Stimulated activated CD8-positive, alpha-beta memory T cell treated with anti-CD3 and anti-CD28 coated beads, Interleukin-4, amount 100 ng/mL, for 48 hours (primary cell): Measurements from ENCODE around the gene LETMD1.
"Not testable (repeated sequence)": the region's sequence is repeated elsewhere in the genome, so short reads cannot be mapped to it uniquely, and the experiment has no call there.

Source experiments
- DNase-seq: peaks from one replicate; pipeline ENCODE4 v3.0.0-alpha.2; 2020

The LETMD1 gene, protein sequence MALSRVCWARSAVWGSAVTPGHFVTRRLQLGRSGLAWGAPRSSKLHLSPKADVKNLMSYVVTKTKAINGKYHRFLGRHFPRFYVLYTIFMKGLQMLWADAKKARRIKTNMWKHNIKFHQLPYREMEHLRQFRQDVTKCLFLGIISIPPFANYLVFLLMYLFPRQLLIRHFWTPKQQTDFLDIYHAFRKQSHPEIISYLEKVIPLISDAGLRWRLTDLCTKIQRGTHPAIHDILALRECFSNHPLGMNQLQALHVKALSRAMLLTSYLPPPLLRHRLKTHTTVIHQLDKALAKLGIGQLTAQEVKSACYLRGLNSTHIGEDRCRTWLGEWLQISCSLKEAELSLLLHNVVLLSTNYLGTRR

DNA sequence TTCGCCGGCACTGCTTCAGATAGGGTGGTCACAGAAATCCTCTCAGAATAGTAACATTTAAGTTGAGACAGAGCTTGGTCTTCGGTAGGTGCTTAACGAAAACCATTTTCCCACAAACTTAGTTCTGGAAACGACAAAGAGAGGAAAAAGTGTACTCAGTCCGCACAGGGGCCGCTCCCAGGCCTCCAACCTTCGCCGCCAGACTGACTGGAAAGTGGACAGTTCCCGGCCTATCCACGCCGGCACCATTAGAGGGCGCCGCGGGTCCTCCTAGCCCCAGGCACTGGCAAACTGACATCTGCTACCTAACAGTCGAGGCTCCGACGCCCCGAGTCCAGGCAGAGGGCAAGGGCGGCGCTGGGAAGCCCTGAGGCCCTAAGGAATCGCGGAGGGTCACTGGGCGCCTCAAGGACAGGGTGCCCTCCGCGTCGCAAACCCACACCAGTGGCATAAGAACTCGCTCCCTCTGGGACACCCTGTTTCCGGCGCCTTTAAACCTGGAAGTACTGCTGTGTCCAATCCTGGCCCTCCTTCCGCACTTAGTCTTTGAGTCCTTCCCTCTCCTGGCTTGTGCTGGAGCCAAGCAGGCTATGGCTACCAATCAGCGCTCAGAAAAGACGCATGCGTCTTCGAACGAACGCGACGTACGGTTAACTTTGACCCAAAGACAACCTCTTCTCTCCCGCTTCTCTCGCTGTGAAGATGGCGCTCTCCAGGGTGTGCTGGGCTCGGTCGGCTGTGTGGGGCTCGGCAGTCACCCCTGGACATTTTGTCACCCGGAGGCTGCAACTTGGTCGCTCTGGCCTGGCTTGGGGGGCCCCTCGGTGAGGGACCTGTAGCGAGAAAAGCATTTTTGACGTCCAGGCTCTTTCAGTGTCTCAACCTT is at the start of gene LETMD1:
Gene LETMD1, plus strand, starts transcription at position 673 of the 886 bp plus-strand sequence. Its CDS starts 30 bp downstream, at position 703.
- DNase-seq = peak; percentile 92

DNA sequence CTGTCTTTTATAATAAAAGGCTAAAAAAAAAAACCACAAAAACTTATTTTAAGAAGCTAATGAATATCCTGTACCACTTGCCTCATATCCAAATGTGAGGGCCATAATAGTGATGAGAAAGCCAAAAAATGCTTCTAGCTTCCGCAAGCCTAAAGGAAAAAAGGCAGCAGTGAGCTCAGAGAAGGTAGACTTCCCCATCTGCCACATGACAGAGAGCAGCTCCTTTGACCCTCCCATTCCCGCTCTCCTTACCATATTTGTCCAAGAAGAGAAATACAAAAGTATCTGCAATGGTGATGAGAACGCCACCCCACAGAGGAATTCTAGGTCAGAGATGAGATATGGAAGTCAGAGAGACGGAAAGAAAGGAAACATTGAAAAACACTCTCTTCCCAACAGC is 49.0 kb upstream of the LETMD1 start:
- no peak for DNase-seq

- no peak for DNase-seq
Observed at GRCh38 chr12:51000245-51000644, 47.9 kb upstream of the LETMD1 start.

DNA sequence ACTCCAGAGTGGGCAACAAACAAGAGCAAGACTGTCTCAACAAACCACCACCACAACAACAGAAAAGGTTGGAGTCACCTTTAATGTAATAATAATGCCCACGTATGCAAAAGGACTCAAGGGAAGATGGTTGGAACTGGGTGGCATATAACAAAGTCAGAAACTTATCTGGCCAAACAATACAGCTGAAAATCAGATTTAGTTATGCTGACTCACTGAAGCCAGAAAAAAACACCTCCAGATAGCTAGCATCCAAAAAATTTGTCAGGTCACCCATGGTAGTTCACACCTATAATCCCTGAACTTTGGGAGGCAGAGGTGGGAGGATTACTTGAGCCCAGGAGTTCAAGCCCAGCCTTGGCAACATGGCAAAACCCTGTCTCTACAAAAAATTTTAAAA is 46.3 kb upstream of the LETMD1 start:
- DNase-seq = no peak

DNA sequence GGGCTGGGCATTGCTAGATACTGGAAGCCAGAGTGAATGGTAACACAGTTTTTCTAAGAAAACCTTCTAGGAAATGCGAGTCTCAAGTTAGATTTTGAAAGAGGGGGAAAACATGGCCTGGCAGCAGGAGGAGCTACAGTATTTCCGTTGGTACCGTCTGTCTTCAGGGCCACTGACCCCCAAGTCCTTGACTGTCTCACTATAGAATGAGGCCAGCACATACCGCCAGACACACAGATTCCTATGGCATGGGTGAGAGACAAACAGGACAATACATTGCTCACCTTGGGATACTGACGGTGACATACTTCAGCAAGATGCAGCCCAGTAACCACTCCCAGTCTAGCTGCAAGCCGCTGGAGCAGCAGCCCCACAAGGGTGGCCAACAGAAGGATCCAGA is 43.6 kb upstream of the LETMD1 start:
- no peak for DNase-seq

DNA sequence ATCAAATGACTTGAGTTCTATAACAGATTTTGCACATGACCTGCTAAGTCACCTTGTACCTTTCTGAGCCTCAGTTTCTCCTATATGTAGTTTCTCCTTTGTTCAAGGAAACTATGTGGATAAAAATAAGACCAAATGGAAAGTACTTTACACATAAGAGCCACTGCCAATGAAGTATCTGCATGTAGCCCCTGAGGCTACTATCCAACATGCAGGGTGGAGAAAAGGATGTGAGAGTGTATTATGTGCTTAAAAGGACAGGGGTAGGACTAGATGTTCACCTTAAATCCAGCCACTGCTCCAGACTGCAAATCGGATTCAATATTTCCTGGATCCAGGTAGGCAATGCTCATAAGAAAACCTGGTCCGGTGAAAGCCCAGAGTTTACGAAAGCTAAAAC is 43.1 kb upstream of the LETMD1 start:
- DNase-seq = no peak

DNA sequence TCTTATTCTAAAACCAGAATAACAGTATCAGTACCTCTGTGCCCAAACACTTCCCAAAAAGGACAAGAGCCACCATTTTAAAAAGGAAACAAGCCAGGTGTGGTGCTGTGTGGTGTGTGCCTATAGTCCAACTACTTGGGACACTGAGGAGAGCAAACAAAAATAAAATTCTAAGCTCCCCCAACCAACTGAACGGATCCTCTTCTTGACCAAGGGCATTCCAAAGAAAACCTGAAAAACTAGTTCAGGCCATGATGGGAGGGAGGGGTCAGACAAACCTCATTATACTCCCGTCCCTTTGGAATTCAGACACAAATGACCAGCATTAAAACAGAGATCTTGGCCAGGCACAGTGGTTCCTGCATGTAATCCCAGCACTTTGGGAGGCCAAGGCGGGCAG is 42.5 kb upstream of the LETMD1 start:
- no peak for DNase-seq

- no peak for DNase-seq
Observed at GRCh38 chr12:51008329-51009055, 39.6 kb upstream of the LETMD1 start.

GRCh38 chr12:51009056-51009440 is 39.1 kb upstream of the LETMD1 start:
- DNase-seq = peak; percentile 60

DNA sequence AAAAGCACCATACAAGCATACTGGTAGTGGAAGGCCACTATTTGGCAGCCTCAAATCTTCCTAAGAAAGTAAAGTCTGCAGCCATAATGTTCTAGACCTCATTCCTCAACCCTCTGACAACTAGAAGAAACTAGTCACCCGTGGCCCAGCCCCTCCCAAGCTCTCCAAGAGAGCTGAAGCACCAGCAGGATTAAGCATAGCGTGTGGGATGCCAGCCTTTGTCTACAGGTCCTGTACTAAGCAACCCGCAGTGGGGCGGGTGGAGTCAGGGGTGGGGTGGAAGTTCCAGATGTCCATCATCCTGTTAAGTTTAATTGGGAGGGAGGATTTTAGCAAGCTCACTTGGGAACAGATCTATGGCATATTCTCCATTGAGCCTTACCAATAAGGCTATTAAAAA is 36.2 kb upstream of the LETMD1 start:
- DNase-seq = no peak

- no peak for DNase-seq
Observed at GRCh38 chr12:51012570-51013236, 35.4 kb upstream of the LETMD1 start.

GRCh38 chr12:51013441-51013840 is 34.7 kb upstream of the LETMD1 start:
- no peak for DNase-seq

DNA sequence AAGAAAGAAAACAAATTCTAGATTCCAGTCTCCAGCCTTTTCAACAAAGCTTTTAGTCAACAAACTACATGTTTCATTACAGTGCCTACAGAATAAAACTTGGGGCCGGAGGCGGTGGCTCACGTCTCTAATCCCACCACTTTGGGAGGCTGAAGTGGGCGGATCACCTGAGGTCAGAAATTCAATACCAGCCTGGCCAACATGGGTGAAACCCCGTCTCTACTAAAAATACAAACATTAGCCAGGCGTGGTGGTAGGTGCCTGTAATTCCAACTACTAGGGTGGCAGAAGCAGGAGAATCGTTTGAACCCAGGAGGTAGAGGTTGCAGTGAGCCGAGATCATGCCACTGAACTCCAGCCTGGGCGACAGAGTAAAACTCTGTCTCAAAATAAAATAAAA is 33.7 kb upstream of the LETMD1 start:
- not testable (repeated sequence) for DNase-seq

- DNase-seq = no peak
Observed at GRCh38 chr12:51017452-51017851, 30.7 kb upstream of the LETMD1 start.

DNA sequence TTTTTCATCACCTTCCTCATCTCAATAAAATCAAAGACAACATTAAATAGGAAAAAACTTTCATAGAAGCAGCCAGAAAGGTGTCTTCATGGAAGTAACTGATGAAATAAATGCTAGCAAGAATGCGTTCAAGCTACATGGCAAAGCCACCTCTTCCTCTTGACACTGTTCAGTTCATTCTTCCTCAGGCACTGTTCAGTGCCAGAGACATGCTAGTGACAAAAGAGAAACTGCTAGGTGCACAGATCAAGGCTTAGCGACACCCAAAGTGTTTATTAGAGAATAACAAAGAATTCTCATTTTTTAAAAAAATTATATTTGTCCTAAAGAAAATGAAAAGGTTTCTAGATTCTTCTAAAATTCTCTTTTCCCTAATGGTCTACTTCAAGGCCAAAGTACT is 29.2 kb upstream of the LETMD1 start:
- DNase-seq = no peak

- no peak for DNase-seq
Observed at GRCh38 chr12:51019927-51020326, 28.2 kb upstream of the LETMD1 start.

- DNase-seq = no peak
Observed at GRCh38 chr12:51020448-51021182, 27.5 kb upstream of the LETMD1 start.

- no peak for DNase-seq
Observed at GRCh38 chr12:51021694-51022093, 26.4 kb upstream of the LETMD1 start.

GRCh38 chr12:51023625-51024382 is 24.3 kb upstream of the LETMD1 start:
- no peak for DNase-seq

GRCh38 chr12:51025338-51025835 is 22.7 kb upstream of the LETMD1 start:
- no peak for DNase-seq
